Measurements from ENCODE around the gene SMPDL3A. TPM values are rescaled to one million over a fixed set of nuclear protein-coding genes. Genes with fewer than 3 reads are reported as not detected.
"Not testable (repeated sequence)": the region's sequence is repeated elsewhere in the genome, so short reads cannot be mapped to it uniquely, and the experiment has no call there.

Gene SMPDL3A
- total RNA-seq: 1 to 10 TPM in 1 of 2 donors, not detected in 1; 1.4 TPM

- ATAC-seq: peak; percentile 83 to 87
- H3K27ac Mint-ChIP-seq: no peak within 1 kb of the TSS
Measured at GRCh38 chr6:122789182-122790027, at the start of gene SMPDL3A. TSS of gene SMPDL3A (plus strand) at chr6:122789258. CDS start at chr6:122789347, 89 bp downstream.

DNA sequence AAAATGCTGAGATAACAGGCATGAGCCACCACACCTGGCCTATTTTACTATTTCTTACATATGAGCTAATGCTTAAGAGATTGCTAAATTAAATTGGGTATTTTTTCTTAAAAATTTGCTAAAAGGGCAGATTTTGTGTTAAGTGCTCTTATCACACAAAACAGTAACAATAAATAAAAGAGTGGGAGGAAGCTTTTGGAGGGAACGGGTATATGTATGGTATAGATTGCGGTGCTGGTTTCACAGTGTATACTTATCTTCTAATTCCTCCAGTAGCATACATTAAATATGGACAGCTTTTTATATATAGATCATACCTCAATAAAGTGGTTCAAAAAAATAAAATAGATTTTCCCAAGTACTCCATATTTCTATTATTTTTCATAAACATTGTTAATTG, 49.0 kb upstream of the SMPDL3A start:
- ATAC-seq: no peak
- Mint-ChIP-seq H3K27ac (no peak overlapping the region), H3K36me3 (no peaks in the 10 kb centered on the region)

More at GRCh38 chr6:122789182-122790027, at the start of gene SMPDL3A:
- Mint-ChIP-seq H3K9me3 (no peaks in the 10 kb centered on the region), H3K36me3 (peaks cover 6 to 10% of the 10 kb centered on the region in 2 donors)
- DNase-seq (ENCODE audit: low spot score in 2 of 2): peak in 1 of 2 donors; percentile 41

DNA sequence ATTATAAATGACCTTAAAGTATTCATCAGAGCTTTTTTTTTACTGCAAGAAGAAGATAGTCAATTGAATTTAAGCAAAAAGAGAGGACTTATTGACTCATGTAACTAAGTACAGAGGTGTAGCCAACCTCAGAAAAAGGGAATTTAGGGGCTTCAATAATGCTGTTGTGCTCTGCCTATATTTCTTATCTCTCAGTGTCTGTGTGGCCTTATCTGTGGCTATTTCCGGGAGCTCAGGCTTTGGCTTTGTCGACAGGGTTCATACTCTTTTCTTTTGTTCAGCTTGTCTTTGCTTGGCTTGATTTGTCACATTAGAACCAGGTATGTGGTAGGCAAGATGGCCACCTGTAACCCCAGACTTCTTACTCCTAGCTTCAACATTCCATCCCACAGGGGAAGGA, 48.1 kb upstream of the SMPDL3A start:
- Mint-ChIP-seq H3K27ac (no peak overlapping the region), H3K36me3 (no peaks in the 10 kb centered on the region), H3K9me3 (no peaks in the 10 kb centered on the region)
- ATAC-seq: no peak
- DNase-seq (ENCODE audit: low spot score in 2 of 2): no peak

More for the DNA sequence above, 49.0 kb upstream of the SMPDL3A start:
- H3K9me3 Mint-ChIP-seq: no peaks in the 10 kb centered on the region
- DNase-seq (ENCODE audit: low spot score in 2 of 2): no peak

DNA sequence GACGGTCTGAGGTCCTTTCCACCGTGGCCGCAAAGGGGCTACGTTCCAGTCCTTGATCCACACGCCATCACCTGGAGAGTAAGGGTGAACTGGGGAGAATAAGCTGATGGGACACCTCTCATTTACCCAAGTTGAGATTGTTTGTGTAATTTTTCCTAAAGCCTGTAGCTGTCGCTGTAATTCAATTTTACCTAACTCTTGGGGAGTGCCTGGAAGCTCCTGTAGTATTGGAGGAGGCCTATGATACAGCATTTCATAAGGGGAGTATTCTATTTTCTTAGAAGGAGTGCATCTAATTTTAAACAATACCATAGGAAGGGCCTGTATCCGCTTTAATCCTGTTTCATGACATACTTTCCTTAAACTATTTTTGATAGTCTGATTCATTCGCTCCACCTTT, 44.8 kb upstream of the SMPDL3A start:
- H3K9me3 Mint-ChIP-seq; DNase-seq (ENCODE audit: low spot score in 2 of 2); ATAC-seq; H3K27ac Mint-ChIP-seq; H3K36me3 Mint-ChIP-seq: not testable (repeated sequence)

GRCh38 chr6:122744856-122745255, 44.2 kb upstream of the SMPDL3A start:
- H3K36me3 Mint-ChIP-seq; H3K9me3 Mint-ChIP-seq; ATAC-seq; DNase-seq (ENCODE audit: low spot score in 2 of 2); H3K27ac Mint-ChIP-seq: not testable (repeated sequence)

DNA sequence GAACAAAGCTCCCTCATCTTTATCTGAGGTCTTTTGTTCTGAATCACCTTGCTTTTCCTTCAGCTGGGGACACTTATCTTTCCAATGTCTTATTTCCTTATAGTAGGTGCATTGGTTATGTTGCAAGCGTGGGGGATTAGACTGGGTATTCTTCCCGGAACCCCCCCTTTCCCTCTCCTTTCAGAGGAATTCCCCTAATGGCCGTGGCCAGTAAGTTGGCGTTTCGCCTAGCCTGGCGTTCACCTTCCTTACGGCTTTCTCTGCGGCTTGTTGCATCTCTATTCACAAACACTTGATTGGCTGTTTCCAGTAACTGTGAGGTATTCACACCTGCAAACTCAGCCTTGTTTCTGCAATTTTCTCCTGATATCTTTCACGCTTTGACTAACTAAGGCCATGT, 42.4 kb upstream of the SMPDL3A start:
- H3K27ac Mint-ChIP-seq: no peak overlapping the region
- H3K9me3 Mint-ChIP-seq: peaks cover 0 to 6% of the 10 kb centered on the region in 2 donors
- H3K36me3 Mint-ChIP-seq: peaks cover 0 to 6% of the 10 kb centered on the region in 2 donors
- no peak for ATAC-seq
- DNase-seq (ENCODE audit: low spot score in 2 of 2): no peak

DNA sequence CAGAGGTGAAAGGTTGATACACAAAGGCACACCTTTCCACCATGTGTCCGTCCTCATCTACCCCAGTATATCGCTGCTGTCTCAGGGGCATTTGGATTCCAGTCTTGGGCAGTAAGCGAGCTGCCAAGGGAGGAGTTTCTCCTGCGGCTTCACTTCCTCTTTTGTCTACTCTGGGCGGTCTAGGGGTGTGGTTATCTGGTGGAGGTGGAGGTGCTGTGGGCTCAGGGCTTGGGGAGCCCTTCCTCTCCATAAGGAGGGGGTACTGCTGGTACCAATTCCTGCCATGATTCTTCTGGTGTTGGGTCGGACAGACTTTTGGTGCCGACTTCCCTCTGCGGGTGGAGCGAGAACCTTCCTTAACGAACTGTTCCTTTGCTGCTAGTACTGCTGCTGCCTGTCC, 41.5 kb upstream of the SMPDL3A start:
- ATAC-seq (no peak), DNase-seq (ENCODE audit: low spot score in 2 of 2) (no peak)
- peaks cover 0 to 6% of the 10 kb centered on the region in 2 donors for H3K9me3 Mint-ChIP-seq
- no peak overlapping the region for H3K27ac Mint-ChIP-seq
- H3K36me3 Mint-ChIP-seq: peaks cover 0 to 6% of the 10 kb centered on the region in 2 donors

DNA sequence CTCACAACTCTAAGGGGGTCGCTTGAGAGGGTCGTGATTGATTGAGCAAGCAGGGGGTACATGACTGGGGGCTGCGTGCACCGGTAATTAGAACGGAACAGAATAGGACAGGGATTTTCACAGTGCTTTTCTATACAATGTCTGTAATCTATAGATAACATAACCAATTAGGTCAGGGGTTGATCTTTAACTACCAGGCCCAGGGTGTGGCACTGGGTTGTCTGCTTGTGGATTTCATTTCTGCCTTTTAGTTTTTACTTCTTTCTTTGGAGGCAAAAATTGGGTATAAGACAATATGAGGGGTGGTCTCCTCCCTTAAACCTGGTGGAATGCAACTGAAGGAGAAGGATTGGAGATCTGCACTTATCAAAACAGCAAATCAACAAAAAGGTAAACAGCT, 40.1 kb upstream of the SMPDL3A start:
- ATAC-seq; H3K36me3 Mint-ChIP-seq; DNase-seq (ENCODE audit: low spot score in 2 of 2); H3K9me3 Mint-ChIP-seq: not testable (repeated sequence)
- H3K27ac Mint-ChIP-seq: peak overlapping the region in 1 of 2 donors; percentile 84

- no peak for DNase-seq (ENCODE audit: low spot score in 2 of 2)
- ATAC-seq: no peak
- Mint-ChIP-seq H3K27ac (no peak overlapping the region), H3K9me3 (peaks cover 3 to 11% of the 10 kb centered on the region in 2 donors), H3K36me3 (peaks cover 0 to 6% of the 10 kb centered on the region in 2 donors)
Measured at GRCh38 chr6:122749451-122750050, 39.5 kb upstream of the SMPDL3A start.

DNA sequence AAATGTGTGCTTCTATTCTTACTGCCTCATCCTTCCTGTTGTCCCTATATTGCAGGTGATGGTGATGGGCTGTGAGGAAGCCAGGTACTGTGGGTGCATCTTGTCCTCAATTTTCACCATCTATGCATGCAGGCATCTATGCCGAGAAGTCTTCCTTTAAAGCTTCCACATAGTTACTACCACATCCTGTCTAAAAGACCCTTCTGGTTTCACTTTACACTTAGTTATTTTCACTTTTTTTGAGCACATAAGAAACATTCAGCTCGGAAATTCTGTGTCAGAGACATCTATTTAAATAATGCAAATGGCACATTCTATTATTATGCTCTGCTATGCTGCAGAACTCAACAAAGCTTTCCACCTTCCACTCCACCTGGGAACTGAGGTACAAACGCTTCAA, 37.7 kb upstream of the SMPDL3A start:
- no peak for DNase-seq (ENCODE audit: low spot score in 2 of 2)
- peak; percentile 43 to 87 for ATAC-seq
- H3K27ac Mint-ChIP-seq: no peak overlapping the region

DNA sequence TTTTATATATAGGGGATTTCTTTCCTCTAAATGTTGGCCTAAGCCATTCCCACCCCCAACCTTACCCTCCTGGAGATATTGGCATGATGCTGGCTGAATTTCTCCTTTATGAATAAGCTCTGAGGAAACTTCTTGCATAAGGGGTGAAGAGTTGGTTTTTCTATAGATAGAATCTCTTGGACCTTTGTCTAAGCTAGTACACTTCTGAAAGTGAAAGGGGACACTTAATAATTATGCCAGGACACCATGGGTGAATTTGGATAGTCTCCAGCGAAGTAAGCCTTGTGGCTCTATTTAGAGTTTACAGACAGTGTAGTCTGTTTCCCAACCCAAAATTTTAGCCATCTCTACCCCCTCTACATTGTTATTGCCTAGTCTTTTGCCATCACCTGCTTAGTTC, 36.6 kb upstream of the SMPDL3A start:
- peaks cover 0 to 6% of the 10 kb centered on the region in 2 donors for H3K36me3 Mint-ChIP-seq
- peaks cover 8 to 21% of the 10 kb centered on the region in 2 donors for H3K9me3 Mint-ChIP-seq
- ATAC-seq (no peak), DNase-seq (ENCODE audit: low spot score in 2 of 2) (no peak)
- no peak overlapping the region for H3K27ac Mint-ChIP-seq

More for the DNA sequence above, 37.7 kb upstream of the SMPDL3A start:
- Mint-ChIP-seq H3K36me3 (peaks cover 0 to 6% of the 10 kb centered on the region in 2 donors), H3K9me3 (peaks cover 4 to 17% of the 10 kb centered on the region in 2 donors)

DNA sequence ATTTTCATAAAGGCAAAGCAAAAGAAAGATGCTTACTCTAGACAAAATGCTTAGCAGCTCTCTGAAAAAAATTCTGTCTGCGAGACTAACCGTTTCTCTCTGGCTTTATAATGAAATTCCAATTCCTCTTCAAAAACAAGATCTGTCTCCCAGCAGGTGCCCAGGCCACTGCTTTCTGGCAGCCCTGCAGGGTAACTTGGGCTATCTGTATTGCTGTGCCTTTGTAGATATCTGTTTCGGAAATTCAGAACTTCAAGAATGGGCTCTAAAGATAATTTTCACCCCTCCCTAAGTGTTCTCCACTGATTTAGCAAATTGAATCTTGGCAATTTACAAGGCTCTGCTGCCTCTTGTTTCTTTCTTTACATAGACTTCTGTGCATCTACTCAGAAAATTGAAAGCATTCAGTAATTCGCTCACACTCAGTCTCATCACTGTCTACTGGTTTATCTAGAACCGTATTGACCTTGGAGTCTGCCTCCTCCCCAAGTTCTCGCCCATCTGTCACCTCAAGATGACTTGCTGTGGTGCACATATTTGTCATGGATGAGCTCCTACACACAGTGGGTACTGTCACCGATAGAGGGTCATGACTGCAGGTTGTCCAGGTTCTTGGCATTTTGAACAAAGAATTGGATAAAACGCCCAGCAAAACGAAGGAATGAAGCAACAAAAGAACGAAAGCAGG, 35.9 kb upstream of the SMPDL3A start:
- no peak overlapping the region for H3K27ac Mint-ChIP-seq
- DNase-seq (ENCODE audit: low spot score in 2 of 2) (no peak), ATAC-seq (no peak)
- H3K36me3 Mint-ChIP-seq: peaks cover 0 to 3% of the 10 kb centered on the region in 2 donors
- H3K9me3 Mint-ChIP-seq: peaks cover 8 to 16% of the 10 kb centered on the region in 2 donors

- ATAC-seq (no peak), DNase-seq (ENCODE audit: low spot score in 2 of 2) (no peak)
- Mint-ChIP-seq H3K27ac (no peak overlapping the region), H3K9me3 (peaks cover 8 to 15% of the 10 kb centered on the region in 2 donors), H3K36me3 (no peaks in the 10 kb centered on the region)
Measured at GRCh38 chr6:122753688-122754056, 35.4 kb upstream of the SMPDL3A start.

GRCh38 chr6:122754191-122754731, 34.8 kb upstream of the SMPDL3A start:
- H3K27ac Mint-ChIP-seq: no peak overlapping the region
- ATAC-seq (no peak), DNase-seq (ENCODE audit: low spot score in 2 of 2) (no peak)
- H3K36me3 Mint-ChIP-seq: no peaks in the 10 kb centered on the region
- peaks cover 8 to 15% of the 10 kb centered on the region in 2 donors for H3K9me3 Mint-ChIP-seq

GRCh38 chr6:122755901-122756300, 33.2 kb upstream of the SMPDL3A start:
- ATAC-seq (no peak), DNase-seq (ENCODE audit: low spot score in 2 of 2) (no peak)
- Mint-ChIP-seq H3K9me3 (peaks cover 8 to 15% of the 10 kb centered on the region in 2 donors), H3K36me3 (no peaks in the 10 kb centered on the region), H3K27ac (no peak overlapping the region)

DNA sequence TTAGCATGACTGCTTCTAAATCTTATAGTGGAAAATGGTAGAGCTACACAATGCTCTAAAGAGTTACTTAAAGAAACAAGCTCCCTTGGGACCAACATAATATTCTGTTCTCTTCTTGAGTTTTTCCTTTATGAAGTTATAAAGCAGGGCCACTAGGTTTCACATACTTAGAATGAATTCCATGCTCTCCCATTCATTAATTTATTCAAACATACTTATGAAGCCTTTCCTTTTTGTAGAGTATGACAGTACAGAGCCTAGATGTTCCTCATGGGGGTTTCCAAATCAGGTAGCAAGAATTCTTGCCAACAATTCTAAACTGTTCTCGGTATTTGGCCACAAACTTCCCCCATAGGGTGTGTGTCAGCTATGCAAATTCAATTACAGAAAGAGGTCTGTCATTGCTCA, 30.1 kb upstream of the SMPDL3A start:
- H3K36me3 Mint-ChIP-seq: no peaks in the 10 kb centered on the region
- ATAC-seq (peak; percentile 49 to 87), DNase-seq (ENCODE audit: low spot score in 2 of 2) (no peak)
- H3K9me3 Mint-ChIP-seq: peaks cover 5 to 15% of the 10 kb centered on the region in 2 donors
- H3K27ac Mint-ChIP-seq: no peak overlapping the region

DNA sequence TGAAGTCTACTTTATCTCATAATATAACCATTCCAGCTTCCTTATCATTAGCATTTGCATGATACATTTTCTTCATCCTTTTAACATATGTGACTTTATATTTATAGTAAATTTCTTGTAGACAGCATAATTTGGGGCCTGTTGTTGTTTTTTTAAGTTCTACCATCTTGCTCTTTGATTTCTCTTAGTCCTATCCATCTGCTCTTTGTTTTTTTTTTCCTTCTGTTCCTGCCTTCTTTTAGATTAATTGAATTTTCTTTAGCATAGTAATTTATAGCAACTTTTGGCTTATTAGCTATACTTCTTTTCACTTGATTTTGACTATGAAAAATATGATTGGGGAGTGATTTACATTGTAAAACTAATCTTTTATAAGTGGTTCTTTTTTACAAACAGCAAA, 28.7 kb upstream of the SMPDL3A start:
- DNase-seq (ENCODE audit: low spot score in 2 of 2) (no peak), ATAC-seq (no peak)
- no peaks in the 10 kb centered on the region for H3K36me3 Mint-ChIP-seq
- H3K9me3 Mint-ChIP-seq: peaks cover 5 to 6% of the 10 kb centered on the region in 2 donors
- H3K27ac Mint-ChIP-seq: no peak overlapping the region
